GM10266 (cell line): ENCODE data around the gene FGD4.
A peak's percentile ranks its signal among the peaks of the same experiment; 100 is the strongest.
"Not testable (repeated sequence)": the region's sequence is repeated elsewhere in the genome, so short reads cannot be mapped to it uniquely, and the experiment has no call there.

ENCODE experiments used
- DNase-seq: peaks from one replicate; pipeline ENCODE4 v3.0.0; 2012; ENCODE audit errors: extremely low spot score
- CTCF ChIP-seq: IDR thresholded peaks from 2 replicates; pipeline ENCODE4 v1.5.1; 2012; ENCODE audit warnings: mild to moderate bottlenecking, low read depth; ENCODE audit not compliant: control insufficient read depth, insufficient read depth; ENCODE audit errors: missing control alignments

The FGD4 gene

GRCh38 chr12:32548691-32549281, 149.4 kb downstream of the FGD4 start:
- DNase-seq = no peak
- no peak for TF ChIP-seq CTCF

GRCh38 chr12:32549675-32550079, 150.3 kb downstream of the FGD4 start:
- no peak for DNase-seq

GRCh38 chr12:32551058-32551457, 151.7 kb downstream of the FGD4 start:
- DNase-seq = no peak
- no peak for TF ChIP-seq CTCF

More at GRCh38 chr12:32549675-32550079, 150.3 kb downstream of the FGD4 start:
- TF ChIP-seq CTCF = no peak

GRCh38 chr12:32558903-32559302, 159.5 kb downstream of the FGD4 start:
- no peak for TF ChIP-seq CTCF
- peak; percentile 76 for DNase-seq

- no peak for TF ChIP-seq CTCF
- DNase-seq = no peak
Measured at GRCh38 chr12:32559434-32559833, 160.1 kb downstream of the FGD4 start.

- DNase-seq = no peak
- no peak for TF ChIP-seq CTCF
Measured at GRCh38 chr12:32560520-32560919, 161.2 kb downstream of the FGD4 start.

- TF ChIP-seq CTCF = no peak
- no peak for DNase-seq
Measured at GRCh38 chr12:32561931-32562341, 162.6 kb downstream of the FGD4 start.

GRCh38 chr12:32562413-32562812, 163.1 kb downstream of the FGD4 start:
- not testable (repeated sequence) for DNase-seq
